WTC11 (cell line): Measurements from ENCODE around the gene C1orf232. TPM values are rescaled to one million over a fixed set of nuclear protein-coding genes. Genes with fewer than 3 reads are reported as not detected.

Experiments used
- ATAC-seq: fragments of 200-7000 bp; cut with Tn5 transposase; 2 replicates; pipeline ENCODE4 v1.10.0; 2021; ENCODE audit warnings: mild to moderate bottlenecking, moderate library complexity
- CTCF ChIA-PET: fragments of 300-600 bp; sonication (Branson Sonifier 250); formaldehyde crosslinking; loops from one replicate; lab custom pipeline; 2021; ENCODE audit warnings: antibody characterized with exemption; lab: Charles Lee
- POLR2A ChIA-PET: fragments of 350-600 bp; sonication (Branson Sonifier 250); formaldehyde crosslinking; loops from one replicate; lab custom pipeline; 2021; ENCODE audit warnings: antibody characterized with exemption; lab: Charles Lee
- DNase-seq: peaks from one replicate; pipeline ENCODE4 v3.0.0; 2021; ENCODE audit warnings: low spot score
- H3K27ac Mint-ChIP-seq: 2 replicates; pipeline ENCODE4 v1.8.0; 2021; ENCODE audit warnings: mixed read lengths
- H3K27me3 Mint-ChIP-seq: 2 replicates; pipeline ENCODE4 v1.8.0; 2021; ENCODE audit warnings: low read depth, mild to moderate bottlenecking, moderate library complexity, mixed read lengths
- H3K36me3 Mint-ChIP-seq: 2 replicates; pipeline ENCODE4 v1.8.0; 2021; ENCODE audit warnings: mixed read lengths
- H3K4me1 Mint-ChIP-seq: 2 replicates; pipeline ENCODE4 v1.8.0; 2022; ENCODE audit warnings: mixed read lengths
- H3K4me3 Mint-ChIP-seq: 2 replicates; pipeline ENCODE4 v1.8.0; 2021; ENCODE audit warnings: mild to moderate bottlenecking, moderate library complexity, mixed read lengths
- H3K9me3 Mint-ChIP-seq: 2 replicates; pipeline ENCODE4 v1.8.0; 2021; ENCODE audit warnings: mixed read lengths
- ATF1 ChIP-seq: sonication (generic); formaldehyde crosslinking; IDR thresholded peaks from 2 replicates; pipeline ENCODE4 v1.8.1; 2023; ENCODE audit warnings: mild to moderate bottlenecking, moderate library complexity, missing genetic modification reagents
- ATF2 ChIP-seq: sonication (generic); formaldehyde crosslinking; IDR thresholded peaks from 2 replicates; pipeline ENCODE4 v1.8.1; 2022; ENCODE audit warnings: low read depth, missing genetic modification reagents, borderline replicate concordance
- CDX4 ChIP-seq: fragments of 250-450 bp; sonication (Bioruptor Pico); IDR thresholded peaks from 2 replicates; pipeline ENCODE4 v1.9.0; 2021; ENCODE audit warnings: moderate library complexity, mild to moderate bottlenecking, inconsistent platforms, borderline replicate concordance
- E2F1 ChIP-seq: sonication (generic); formaldehyde crosslinking; IDR thresholded peaks from 2 replicates; pipeline ENCODE4 v1.8.0; 2022; ENCODE audit warnings: mild to moderate bottlenecking, missing genetic modification reagents
- ELF4 ChIP-seq: sonication (generic); formaldehyde crosslinking; IDR thresholded peaks from 2 replicates; pipeline ENCODE4 v1.8.1; 2022; ENCODE audit warnings: low read depth, mild to moderate bottlenecking, moderate library complexity, missing genetic modification reagents
- EMX1 ChIP-seq: fragments of 250-450 bp; sonication (Bioruptor Pico); IDR thresholded peaks from 2 replicates; pipeline ENCODE4 v1.8.0; 2021; ENCODE audit warnings: mild to moderate bottlenecking
- ESRRA ChIP-seq: sonication (generic); formaldehyde crosslinking; IDR thresholded peaks from 2 replicates; pipeline ENCODE4 v1.8.1; 2022; ENCODE audit warnings: mild to moderate bottlenecking, missing genetic modification reagents, borderline replicate concordance
- FOXK1 ChIP-seq: sonication (generic); formaldehyde crosslinking; IDR thresholded peaks from 2 replicates; pipeline ENCODE4 v1.8.0; 2022; ENCODE audit warnings: mild to moderate bottlenecking, moderate library complexity, missing genetic modification reagents
- FOXP1 ChIP-seq: sonication (generic); formaldehyde crosslinking; IDR thresholded peaks from 2 replicates; pipeline ENCODE4 v1.8.0; 2022; ENCODE audit warnings: missing genetic modification reagents, mild to moderate bottlenecking, moderate library complexity, borderline replicate concordance
- JUN ChIP-seq: sonication (generic); formaldehyde crosslinking; IDR thresholded peaks from 2 replicates; pipeline ENCODE4 v1.8.0; 2023; ENCODE audit warnings: mild to moderate bottlenecking, missing genetic modification reagents
- SMAD4 ChIP-seq: sonication (generic); formaldehyde crosslinking; IDR thresholded peaks from 2 replicates; pipeline ENCODE4 v1.8.0; 2022; ENCODE audit warnings: mild to moderate bottlenecking, missing genetic modification reagents
- TCF7 ChIP-seq: sonication (generic); formaldehyde crosslinking; IDR thresholded peaks from 2 replicates; pipeline ENCODE4 v1.8.0; 2022; ENCODE audit warnings: mild to moderate bottlenecking, low read depth, missing genetic modification reagents, moderate library complexity
- TP53 ChIP-seq: sonication (generic); formaldehyde crosslinking; IDR thresholded peaks from 2 replicates; pipeline ENCODE4 v1.8.1; 2023; ENCODE audit warnings: mild to moderate bottlenecking, missing genetic modification reagents
- ZBTB21 ChIP-seq: sonication (generic); formaldehyde crosslinking; IDR thresholded peaks from 2 replicates; pipeline ENCODE4 v1.8.1; 2023; ENCODE audit warnings: mild to moderate bottlenecking, missing genetic modification reagents, borderline replicate concordance
- ZNF121 ChIP-seq: sonication (generic); formaldehyde crosslinking; IDR thresholded peaks from 2 replicates; pipeline ENCODE4 v1.8.0; 2023; ENCODE audit warnings: missing genetic modification reagents
- ZNF423 ChIP-seq: fragments of 250-450 bp; sonication (Bioruptor Pico); IDR thresholded peaks from 2 replicates; pipeline ENCODE4 v2.1.2; 2022; ENCODE audit warnings: mild to moderate bottlenecking, moderate library complexity
- ZNF671 ChIP-seq: fragments of 250-450 bp; sonication (Bioruptor Pico); IDR thresholded peaks from 2 replicates; pipeline ENCODE4 v1.8.0; 2021; ENCODE audit warnings: mild to moderate bottlenecking
- total RNA-seq: library from RNA; stranded (reverse); gene quantifications from 3 replicates; pipeline ENCODE4 v1.2.3, GENCODE V29; 2021
- TF ChIP-seq, protein P1 (sequence below): sonication (generic); formaldehyde crosslinking; IDR thresholded peaks from 2 replicates; pipeline ENCODE4 v1.8.1; 2023; ENCODE audit warnings: mild to moderate bottlenecking, moderate library complexity, missing genetic modification reagents
- TF ChIP-seq, protein P2 (sequence below): fragments of 250-450 bp; sonication (Bioruptor Pico); IDR thresholded peaks from 2 replicates; pipeline ENCODE4 v1.8.0; 2021; ENCODE audit warnings: mild to moderate bottlenecking
- TF ChIP-seq, protein P3 (sequence below): sonication (generic); formaldehyde crosslinking; IDR thresholded peaks from 2 replicates; pipeline ENCODE4 v1.8.1; 2022; ENCODE audit warnings: low read depth, mild to moderate bottlenecking, moderate library complexity, missing genetic modification reagents, borderline replicate concordance

The C1orf232 gene
- total RNA-seq, 1 experiment from 2014 or later = not detected

- TF ChIP-seq FOXK1 (CRISPR knock-in tag) (no peak), ATF2 (no peak), FOXP1 (no peak), ZBTB21 (CRISPR knock-in tag) (no peak), ESRRA (CRISPR knock-in tag) (no peak)
- TF ChIP-seq, protein P1, sequence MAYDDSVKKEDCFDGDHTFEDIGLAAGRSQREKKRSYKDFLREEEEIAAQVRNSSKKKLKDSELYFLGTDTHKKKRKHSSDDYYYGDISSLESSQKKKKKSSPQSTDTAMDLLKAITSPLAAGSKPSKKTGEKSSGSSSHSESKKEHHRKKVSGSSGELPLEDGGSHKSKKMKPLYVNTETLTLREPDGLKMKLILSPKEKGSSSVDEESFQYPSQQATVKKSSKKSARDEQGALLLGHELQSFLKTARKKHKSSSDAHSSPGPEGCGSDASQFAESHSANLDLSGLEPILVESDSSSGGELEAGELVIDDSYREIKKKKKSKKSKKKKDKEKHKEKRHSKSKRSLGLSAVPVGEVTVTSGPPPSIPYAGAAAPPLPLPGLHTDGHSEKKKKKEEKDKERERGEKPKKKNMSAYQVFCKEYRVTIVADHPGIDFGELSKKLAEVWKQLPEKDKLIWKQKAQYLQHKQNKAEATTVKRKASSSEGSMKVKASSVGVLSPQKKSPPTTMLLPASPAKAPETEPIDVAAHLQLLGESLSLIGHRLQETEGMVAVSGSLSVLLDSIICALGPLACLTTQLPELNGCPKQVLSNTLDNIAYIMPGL (CRISPR knock-in tag) = no peak
Measured at GRCh38 chr1:26132128-26132833, 36.5 kb downstream of the C1orf232 start (continued).

DNA sequence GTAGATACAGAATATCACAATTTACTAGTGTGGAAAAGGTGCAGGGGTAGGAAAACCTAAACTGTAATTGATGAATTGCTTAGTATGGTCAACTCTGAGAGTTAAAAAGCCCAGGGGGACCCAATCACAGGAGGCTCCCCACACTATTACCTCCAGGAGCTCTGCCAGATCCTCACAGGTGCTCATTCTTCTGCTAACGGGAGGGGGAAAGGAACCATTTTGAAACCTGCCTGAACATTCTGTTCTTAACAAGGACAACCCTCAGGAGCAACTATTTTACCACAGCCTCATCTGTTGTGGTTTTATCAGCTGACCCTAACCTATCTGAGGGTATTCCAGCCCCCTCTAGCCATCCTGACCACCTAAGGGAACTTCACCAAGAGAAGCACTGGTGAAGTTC, 38.1 kb downstream of the C1orf232 start:
- TF ChIP-seq ZNF423 (CRISPR knock-in tag) (no peak), CDX4 (CRISPR knock-in tag) (no peak), E2F1 (no peak), TCF7 (CRISPR knock-in tag) (no peak), ATF1 (CRISPR knock-in tag) (no peak), EMX1 (CRISPR knock-in tag) (no peak), ELF4 (CRISPR knock-in tag) (no peak), ZNF671 (no peak), SMAD4 (no peak), ESRRA (CRISPR knock-in tag) (no peak), JUN (CRISPR knock-in tag) (no peak), TP53 (CRISPR knock-in tag) (no peak), ZNF121 (CRISPR knock-in tag) (no peak)
- TF ChIP-seq, protein P2, sequence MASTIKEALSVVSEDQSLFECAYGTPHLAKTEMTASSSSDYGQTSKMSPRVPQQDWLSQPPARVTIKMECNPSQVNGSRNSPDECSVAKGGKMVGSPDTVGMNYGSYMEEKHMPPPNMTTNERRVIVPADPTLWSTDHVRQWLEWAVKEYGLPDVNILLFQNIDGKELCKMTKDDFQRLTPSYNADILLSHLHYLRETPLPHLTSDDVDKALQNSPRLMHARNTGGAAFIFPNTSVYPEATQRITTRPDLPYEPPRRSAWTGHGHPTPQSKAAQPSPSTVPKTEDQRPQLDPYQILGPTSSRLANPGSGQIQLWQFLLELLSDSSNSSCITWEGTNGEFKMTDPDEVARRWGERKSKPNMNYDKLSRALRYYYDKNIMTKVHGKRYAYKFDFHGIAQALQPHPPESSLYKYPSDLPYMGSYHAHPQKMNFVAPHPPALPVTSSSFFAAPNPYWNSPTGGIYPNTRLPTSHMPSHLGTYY (CRISPR knock-in tag) = no peak
- TF ChIP-seq, protein P3, sequence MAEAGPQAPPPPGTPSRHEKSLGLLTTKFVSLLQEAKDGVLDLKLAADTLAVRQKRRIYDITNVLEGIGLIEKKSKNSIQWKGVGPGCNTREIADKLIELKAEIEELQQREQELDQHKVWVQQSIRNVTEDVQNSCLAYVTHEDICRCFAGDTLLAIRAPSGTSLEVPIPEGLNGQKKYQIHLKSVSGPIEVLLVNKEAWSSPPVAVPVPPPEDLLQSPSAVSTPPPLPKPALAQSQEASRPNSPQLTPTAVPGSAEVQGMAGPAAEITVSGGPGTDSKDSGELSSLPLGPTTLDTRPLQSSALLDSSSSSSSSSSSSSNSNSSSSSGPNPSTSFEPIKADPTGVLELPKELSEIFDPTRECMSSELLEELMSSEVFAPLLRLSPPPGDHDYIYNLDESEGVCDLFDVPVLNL (CRISPR knock-in tag) = no peak
- TF ChIP-seq, all 79 proteins: peak for 0
- no peak for ATAC-seq
- DNase-seq = no peak
- no peak overlapping the region for H3K4me3 Mint-ChIP-seq
- ChIA-PET POLR2A (no interaction called here), CTCF (interaction anchor here (0.7 to 2.1 kb wide), 4 partner anchors 8 to 47 kb away, joined by 3 to 9 read pairs (median 4); partner anchors contain the start of gene CNKSR1)
- no peaks in the 10 kb centered on the region for H3K27me3 Mint-ChIP-seq
- H3K27ac Mint-ChIP-seq = no peak overlapping the region
- H3K36me3 Mint-ChIP-seq = no peaks in the 10 kb centered on the region
- H3K9me3 Mint-ChIP-seq = peaks cover 10% of the 10 kb centered on the region; the same call in 1 of the 2 replicates
- H3K4me1 Mint-ChIP-seq = peaks cover 12% of the 10 kb centered on the region
